GM19463 (cell line): Measurements from ENCODE around the gene NDUFA3.

ENCODE experiments used
- ATAC-seq: cut with Tn5 transposase; IDR thresholded peaks from one replicate; pipeline ENCODE4 v1.9.1; 2021; ENCODE audit warnings: mild to moderate bottlenecking, moderate library complexity; ENCODE audit not compliant: unreplicated experiment

The NDUFA3 gene

GRCh38 chr19:54107876-54108490, 5.3 kb downstream of the NDUFA3 start:
- ATAC-seq, result no peak

DNA sequence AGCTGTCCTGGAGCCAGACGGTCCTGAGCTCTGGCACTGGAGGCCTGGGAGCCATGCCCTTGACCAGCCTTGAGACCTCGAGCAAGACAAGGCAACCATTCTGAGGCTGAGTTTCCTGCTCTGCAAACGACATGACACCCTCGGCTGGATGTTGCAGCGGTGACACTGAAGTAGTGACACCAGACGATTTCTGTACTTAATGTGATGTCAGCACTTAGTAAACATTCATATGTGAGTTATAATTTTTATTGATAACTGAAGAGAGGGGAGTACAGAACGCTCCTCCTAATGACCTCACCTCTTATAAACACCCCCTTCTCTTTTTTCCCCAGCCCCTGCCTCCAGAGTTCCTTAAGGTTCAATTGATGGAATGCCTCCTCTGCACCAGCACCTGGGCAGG, 5.8 kb downstream of the NDUFA3 start:
- no peak for ATAC-seq

DNA sequence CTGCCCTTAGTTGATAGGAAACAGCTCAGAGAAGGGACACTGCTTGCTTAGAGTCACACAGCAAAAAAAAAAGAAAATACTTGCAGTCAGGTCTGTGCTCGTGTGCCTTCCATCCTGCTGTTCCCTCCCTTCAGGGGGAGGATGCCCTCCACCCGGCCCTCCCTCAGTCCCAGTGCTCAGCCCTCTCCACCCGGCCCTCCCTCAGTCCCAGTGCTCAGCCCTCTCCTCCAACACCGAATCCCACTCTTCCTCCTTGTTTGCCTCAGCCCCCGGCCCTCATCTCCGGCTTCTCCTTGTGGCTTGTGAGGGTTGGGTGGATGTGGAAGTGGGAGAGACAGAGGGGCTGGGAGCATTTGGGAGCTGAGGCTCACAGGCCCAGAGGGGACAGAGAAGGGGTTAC, 7.0 kb downstream of the NDUFA3 start:
- no peak for ATAC-seq

GRCh38 chr19:54114340-54115108, 11.9 kb downstream of the NDUFA3 start:
- no peak for ATAC-seq

DNA sequence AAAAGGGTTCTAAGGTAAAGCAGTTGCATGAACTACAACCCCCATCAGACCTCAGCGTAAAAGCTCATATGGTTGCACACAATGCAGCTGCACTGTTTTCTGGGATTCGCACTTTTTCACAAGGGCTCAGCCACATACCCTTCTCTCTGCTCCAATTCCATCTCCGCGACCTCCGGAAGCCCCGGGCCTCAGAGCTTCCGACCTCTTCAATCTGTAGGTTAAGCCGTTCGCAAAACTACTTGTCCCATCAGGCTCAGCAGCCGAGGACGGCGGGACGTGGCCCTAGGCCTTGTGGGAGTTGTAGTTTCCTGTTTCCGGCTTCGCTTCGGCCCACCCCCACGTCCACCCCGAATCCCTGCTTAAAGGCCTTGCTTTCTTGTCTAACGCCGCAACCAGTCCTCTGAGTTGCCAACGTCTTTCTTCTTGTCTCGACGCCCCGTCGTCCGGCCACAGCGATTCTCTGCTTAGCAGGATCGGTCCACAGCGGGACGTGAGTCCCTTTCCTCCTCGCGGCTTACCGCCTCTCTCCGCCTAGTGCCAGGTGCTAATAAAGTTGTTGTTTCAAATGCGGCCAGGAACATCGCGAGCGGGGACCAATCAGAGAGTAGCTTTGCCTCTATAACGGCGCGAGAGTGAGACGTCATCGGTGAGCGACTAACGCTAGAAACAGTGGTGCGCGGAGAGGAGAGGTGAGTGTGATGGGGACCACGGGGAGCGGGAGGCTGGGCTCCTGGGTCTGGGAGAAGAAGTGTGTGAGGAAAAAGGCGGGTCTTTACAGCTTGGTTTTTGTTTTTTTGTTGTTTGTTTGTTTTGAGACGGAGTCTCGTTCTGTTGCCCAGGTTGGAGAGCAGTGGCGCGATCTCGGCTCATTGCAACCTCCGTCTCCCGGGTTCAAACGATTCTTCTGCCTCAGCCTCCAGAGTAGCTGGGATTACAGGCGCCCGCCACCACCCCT, 12.7 kb downstream of the NDUFA3 start, which contains the start of the genes PRPF31 and TFPT:
TSS of gene PRPF31 (plus strand) at position 646 of the 955 bp plus-strand sequence. CDS start 2,525 bp downstream, outside the sequence.
TSS of gene TFPT (minus strand) at position 549 of the 955 bp plus-strand sequence. CDS start at position 161, 388 bp downstream.
- peak; percentile 85 for ATAC-seq

GRCh38 chr19:54121259-54121658, 18.6 kb downstream of the NDUFA3 start:
- ATAC-seq, result no peak

DNA sequence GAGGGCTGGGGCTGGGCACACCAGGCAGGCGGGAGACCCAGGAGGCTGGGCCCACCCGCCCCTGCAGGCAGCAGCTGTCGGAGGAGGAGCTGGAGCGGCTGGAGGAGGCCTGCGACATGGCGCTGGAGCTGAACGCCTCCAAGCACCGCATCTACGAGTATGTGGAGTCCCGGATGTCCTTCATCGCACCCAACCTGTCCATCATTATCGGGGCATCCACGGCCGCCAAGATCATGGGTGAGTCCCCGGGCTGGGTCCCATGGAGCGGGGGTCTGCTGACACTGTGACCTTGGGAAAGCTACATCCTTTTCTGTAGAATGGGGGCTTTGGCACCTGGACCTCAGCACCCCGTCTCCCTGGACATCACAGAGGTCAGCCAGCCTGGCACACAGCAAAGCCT, 21.0 kb downstream of the NDUFA3 start:
- no peak for ATAC-seq

DNA sequence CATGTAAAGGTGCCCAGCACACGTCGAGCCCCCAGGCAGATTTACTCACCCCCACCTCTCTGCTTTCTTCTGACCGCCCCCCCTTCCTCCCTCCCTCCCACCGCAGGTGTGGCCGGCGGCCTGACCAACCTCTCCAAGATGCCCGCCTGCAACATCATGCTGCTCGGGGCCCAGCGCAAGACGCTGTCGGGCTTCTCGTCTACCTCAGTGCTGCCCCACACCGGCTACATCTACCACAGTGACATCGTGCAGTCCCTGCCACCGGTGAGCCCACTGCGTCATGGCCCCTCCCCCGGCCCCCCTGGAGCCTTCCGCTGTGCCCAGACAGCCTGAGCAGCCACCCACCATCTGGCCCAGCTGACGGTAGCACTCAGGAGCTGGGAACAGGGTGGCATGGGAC, 21.7 kb downstream of the NDUFA3 start:
- no peak for ATAC-seq

DNA sequence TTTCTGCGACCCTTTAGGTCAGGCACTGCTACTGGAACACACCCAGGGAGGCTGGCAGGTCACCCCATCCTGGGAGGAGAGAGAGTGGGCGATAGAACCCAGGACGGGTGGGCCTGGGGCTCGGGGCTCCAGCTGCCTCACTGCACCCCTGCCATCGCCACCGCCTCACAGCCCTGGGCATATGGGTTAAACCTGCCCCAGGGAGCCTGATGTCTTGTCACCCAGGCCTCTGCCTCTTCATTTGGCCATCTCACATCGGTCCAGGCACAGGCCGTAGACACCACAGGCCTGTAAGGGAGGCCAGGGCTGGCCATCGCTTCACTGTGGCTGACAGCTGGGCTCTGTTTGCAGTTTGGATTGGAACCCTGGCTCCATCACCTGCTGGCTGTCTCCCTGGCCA, 23.1 kb downstream of the NDUFA3 start:
- ATAC-seq, result no peak

- no peak for ATAC-seq
Measured at GRCh38 chr19:54127688-54128440, 25.2 kb downstream of the NDUFA3 start.

DNA sequence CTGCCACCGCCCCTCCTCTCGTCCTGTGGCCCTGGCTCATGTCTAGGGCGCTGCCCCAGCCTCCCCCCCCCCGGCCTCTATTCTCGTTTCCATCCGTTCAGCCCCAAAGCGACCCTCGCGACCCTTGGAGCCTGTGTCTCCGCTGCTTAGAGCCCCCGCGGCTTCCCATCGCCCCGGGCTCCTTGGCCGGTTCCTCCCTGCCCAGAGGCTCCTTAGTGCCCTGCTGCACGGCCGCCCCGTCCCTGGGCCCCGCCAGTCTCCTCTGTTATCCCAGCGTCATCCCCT, 25.7 kb downstream of the NDUFA3 start:
- no peak for ATAC-seq

- ATAC-seq, result no peak
Measured at GRCh38 chr19:54128796-54129616, 26.4 kb downstream of the NDUFA3 start.

- no peak for ATAC-seq
Measured at GRCh38 chr19:54129617-54129996, 27.0 kb downstream of the NDUFA3 start.

- no peak for ATAC-seq
Measured at GRCh38 chr19:54133312-54133956, 30.8 kb downstream of the NDUFA3 start.

DNA sequence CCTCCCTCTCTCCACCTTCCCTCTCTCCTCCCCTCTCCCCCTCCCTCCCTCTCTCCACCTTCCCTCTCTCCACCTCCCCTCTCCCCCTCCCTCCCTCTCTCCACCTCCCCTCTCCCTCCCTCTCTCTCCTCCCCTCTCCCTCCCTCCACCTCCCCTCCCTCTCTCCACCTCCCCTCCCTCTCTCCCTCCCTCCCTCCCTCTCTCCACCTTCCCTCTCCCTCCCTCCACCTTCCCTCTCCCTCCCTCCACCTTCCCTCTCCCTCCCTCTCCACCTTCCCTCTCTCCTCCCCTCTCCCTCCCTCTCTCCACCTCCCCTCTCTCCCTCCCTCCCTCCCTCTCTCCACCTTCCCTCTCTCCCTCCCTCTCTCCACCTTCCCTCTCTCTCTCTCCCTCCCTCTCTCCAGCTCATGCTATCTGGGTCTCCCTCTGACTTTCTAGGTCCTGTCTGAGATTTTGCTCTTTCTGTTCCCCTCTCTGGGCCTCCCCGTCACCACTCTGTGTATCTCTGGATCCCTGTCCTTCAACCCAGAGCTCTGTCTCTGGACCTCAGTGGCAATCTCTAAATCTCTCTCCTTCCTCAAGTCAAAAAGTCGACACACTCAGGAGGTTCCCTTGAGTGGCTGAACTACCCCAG, 31.4 kb downstream of the NDUFA3 start:
- no peak for ATAC-seq

GRCh38 chr19:54136086-54136863, 33.6 kb downstream of the NDUFA3 start:
- ATAC-seq, result no peak

DNA sequence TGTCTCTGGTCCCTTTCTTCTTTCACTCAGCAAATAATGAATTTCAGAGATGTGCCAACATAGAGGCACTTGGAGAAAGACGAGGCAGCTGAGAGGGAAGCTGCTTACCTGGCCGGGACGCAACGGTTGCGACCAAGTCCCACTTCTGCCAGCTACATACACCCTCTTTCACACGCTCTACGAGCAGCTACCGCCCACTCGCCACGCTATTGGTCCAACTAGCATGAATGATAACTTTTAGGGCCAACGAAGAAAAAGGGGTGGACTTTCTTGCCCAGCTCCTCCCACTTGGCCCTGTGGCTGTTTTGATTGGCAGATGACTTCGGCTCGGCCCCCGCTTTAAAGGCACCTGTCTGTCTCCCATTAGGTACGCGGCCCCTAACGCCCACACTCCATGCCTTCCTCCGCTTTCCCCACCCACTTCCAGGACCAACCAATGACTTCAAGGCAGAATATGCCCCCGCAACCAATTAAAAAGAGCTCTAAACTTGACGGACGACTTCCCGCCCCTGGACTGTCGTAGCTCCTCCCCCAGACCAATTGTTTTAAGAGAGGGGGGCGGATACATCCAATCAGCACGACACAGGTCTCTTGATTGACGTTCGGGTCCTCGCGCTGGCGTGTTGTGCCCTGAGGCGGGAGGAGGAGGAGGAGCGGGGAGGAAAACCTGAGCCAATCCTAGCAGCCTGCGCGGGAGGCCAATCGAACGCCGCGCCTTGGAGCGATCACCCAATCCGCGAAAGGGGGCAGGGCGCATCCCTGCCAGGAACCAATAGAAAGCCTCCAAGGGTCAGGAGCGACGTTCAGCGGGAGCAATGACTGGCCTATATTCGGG, 34.4 kb downstream of the NDUFA3 start:
- peak; percentile 72 for ATAC-seq
